Stimulated activated CD8-positive, alpha-beta memory T cell treated with anti-CD3 and anti-CD28 coated beads, Interleukin-15, amount 100 ng/mL, for 1 hour (primary cell): ENCODE data around the gene FOXO3.

ENCODE experiments used
- DNase-seq: peaks from one replicate; pipeline ENCODE4 v3.0.0-alpha.2; 2020; ENCODE audit warnings: low read depth

The FOXO3 gene

DNA sequence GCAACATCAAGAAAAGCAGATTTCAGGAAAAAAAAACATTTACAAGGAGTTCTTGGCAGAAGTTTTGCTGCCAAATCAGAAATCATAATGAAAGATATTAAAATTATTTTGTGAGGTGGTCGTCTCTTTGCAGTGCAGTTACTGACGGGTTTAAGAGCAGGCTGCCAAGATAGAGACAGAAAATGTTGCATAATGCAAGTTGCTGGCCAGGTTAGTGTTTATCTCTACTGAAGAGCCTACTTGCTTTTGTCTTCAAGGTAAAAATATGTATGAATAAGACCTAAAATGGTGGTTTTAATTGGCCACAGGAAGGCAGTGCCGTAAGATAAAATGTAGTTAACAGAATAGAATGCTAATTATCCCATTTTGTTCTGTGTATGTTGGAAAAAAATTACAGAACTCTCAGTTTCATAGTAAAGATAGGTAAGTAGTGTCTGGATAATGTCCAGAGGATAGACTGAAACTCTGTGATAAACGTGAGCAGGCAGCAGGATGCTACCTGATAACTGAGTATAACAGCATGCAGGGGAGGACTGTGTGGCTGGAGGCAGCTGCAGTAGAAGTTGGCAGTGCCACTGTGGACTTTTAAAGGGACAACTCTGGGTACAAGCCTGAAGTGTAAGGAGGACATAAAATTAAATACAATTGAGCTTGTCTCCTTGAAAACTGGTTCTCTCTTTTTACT, 13.9 kb downstream of the FOXO3 start:
- DNase-seq, result no peak

DNA sequence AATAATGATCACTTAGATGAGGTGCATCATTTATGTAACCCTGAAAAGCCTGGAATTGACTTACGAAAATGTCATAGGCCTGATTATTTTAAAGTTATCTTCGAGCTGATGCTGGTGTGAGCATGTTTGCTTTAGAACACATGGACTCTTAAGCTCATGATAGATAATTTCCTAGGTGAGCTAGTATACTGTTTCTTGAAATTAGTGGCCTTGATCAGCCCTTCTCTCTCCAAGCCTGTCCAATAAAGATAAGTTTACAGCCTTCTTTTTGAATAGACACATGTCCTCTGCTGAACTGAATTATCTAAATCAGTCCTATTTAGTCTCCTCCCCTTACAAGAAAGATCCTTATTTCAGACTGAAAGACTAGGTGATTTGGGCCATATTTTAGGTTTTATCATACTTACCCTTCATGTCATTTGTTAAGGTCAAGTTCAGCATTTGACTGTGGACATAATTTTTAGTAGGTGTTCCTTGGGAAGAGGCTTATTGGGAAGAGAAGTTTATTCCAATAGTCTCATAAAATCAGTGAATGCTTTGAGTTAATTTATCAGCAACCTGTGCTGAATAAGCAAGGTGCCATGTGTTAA, 15.3 kb downstream of the FOXO3 start:
- DNase-seq, result no peak

DNA sequence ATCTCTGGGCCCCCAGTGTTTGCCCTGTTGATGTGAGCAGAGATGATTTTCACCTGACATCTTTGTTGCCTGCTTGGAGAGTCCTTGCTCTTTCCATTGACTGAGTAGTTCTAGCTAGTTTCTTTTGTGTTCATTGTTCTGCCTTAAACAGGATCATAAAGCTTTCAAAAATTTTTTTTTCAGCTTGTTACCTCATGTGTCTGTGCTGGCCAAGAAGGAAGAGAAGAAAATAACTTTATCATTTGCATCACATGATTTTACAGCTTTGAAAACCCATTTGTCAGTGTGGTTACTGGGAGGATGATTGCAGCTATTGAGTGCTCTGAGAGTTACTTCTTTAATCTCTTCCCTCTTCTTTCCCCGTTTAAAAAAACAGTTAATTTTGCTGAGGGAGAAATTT, 16.0 kb downstream of the FOXO3 start:
- no peak for DNase-seq

DNA sequence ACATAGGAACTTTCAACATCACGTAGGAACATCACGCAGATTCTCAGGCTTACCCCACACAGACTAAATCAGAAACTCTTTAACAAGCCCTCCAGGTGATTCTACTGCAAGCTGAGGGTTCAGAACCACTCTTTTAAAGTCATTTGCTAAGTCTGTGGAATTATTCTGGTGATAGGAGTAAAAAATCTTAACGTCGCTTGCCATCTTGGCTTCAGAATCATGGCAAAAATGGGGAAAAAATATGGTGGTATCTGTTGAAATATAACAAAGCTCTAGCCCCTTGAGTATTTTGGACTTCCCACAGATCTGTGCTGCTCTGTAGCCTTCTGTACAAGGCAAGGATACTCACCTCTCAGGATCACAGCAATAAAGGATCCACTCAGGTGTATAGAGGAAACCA, 17.4 kb downstream of the FOXO3 start:
- no peak for DNase-seq

DNA sequence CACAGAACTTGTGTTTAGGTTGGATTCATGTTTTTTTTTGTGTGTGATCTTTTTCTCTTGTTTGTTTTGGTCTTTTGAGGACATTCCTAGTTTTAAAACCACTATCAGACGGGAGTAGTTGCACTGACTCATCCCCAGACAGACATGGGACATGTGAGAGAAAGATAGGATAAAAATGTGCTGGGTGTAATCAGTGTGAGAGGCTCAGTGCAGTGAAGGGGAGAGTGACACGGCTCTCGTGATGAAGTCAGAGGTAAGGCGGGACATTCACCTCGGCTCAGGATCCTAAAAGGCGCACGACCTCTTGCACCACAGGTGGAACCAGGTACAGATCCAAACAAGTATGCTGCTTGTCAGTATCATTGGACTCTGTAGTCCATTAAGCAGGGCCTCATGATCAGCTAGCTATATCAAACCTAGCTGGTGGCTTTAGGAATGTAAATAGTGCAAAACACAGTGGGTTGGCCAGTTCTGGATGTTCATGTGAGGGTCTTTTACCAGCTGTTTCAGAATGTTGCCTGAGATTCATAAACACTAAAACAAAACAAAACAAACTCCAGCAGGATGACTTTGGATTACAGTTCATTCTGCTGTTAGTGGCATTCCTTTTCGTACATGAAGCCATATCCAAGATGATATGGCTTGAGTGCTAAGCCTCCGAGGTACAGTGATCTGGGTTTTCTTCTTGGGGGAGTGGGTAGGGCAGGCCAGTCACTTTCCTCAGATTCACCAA, 18.0 kb downstream of the FOXO3 start:
- no peak for DNase-seq

DNA sequence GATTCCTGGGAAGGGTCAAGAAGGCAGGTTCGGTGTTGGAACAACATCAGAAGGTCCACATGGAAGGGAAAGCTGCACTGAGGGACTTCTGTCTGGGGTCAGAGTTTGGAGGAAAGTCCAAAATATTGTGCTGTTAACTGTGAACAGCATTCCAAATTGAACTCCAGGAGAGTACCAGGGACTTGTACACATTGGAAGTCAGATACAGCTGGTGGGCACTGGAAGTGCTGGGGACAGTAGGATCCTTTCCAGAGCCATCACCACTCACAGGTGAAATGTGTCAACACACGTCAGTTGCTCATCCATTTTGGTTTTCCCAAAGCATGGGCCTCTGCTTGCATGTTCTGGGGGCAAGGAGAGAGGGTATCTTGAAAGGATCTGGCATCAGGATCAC, 18.6 kb downstream of the FOXO3 start:
- no peak for DNase-seq

DNA sequence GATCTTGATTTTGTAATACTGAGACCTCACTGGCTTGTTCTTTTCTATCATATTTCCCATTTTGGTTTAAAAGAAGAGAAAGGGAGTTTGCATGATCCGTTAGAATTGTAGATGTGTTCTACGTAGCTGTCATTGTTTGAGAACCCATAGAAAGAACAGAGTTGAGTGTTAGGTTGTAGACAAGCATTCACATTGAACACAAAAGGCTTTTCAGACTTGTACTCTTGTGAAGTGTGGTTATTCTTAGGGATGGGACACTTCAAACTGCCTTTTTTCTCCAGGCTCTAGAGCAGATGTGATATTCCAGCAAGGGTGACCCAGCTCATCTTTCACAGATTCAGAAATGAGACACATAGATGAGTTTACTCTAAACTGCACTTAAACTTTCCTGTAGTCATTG, 19.9 kb downstream of the FOXO3 start:
- no peak for DNase-seq

DNA sequence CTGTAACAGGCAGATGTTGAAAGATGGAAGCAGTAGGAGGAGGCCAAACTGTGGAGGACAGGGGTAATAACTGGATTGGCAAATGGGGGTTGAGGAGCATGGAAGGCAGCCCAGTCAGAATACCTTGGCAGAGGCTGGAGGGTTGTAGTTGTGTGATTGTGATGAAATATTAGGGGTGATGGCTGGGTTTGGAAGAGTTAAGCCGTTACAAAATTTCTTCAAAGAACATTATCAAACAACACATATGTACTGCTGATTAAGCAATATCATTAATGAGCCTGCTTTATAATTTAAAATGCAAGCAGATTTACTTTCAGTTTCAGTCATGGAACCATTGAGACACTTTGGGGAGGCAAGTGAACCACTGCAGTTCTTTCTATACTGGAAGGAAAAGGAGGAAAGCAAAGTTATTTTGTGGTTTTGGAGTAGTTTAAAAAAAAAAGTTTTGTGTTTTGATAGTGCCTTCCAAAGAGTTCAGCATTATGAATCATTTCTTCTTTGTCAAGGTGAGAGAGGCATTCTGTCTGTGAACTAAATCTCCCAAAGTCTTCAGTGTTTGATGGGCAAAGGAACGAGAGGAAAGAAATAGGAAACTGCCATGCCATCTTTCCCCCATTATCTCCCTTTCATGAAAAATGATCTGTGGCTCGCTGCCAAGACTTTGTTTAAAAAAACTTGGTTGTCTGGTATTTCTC, 20.7 kb downstream of the FOXO3 start:
- no peak for DNase-seq

DNA sequence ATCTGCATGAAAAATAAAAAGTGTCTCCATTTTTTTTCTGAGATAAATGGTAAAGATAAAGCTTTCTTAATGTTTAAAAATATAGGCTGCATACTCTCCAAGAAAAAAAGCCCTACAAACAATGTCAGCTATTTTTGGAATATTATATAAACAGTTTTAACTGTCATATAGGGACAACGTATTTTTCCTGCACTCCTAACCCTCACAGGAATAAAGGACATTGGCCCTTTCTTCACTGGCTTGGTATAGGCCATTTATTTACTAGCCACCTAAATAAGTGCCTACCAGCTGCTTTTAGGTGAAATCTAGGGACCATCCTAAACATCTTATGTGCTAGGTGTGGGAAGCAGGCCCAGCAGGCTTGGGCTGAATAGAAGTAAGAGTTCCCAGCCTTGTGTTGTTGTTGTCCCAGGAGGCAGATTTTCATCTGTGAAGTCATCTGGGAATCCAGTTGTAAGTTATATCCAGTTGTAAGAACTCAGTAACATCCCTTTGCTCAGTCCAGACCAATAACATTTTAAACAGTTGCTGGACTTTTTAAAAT, 21.3 kb downstream of the FOXO3 start:
- no peak for DNase-seq

DNA sequence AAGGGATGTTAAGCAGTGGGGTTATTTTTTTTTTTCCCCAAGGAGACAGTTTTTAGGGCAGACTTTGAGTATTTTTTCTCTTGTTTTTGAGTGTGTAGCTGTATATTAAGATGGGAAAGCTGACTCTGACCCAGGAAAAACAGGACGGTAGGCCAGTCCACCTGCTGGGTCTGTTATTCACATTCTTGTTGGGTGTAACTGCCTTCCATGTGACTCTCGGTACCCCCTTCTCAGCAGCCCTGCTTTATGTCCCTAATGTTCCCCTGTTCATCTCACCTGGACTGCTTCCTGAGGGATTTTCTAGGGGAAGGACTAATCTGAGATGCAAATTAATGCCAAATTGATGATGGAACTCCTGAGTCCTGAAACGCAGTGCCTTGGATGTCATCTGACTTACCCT, 21.9 kb downstream of the FOXO3 start:
- DNase-seq, result no peak

DNA sequence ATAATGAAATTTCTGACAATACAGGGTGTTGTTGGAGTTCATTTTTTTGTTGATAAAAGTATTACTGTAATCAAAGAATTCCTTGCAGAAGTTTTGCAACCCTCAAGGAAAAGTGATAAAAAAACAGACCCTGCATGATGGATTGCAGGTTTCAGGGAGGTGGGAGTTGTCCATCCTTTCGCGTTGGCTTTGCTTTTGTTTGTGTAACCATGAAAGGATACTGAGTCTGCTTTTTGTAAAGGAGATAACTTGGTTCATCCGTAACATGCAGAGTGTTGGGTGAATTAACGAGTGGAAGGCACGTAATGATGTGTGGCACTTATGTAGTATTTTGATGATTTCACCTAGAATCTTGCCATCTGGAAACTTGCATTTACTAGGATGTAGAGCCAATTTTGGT, 23.6 kb downstream of the FOXO3 start:
- DNase-seq, result no peak

DNA sequence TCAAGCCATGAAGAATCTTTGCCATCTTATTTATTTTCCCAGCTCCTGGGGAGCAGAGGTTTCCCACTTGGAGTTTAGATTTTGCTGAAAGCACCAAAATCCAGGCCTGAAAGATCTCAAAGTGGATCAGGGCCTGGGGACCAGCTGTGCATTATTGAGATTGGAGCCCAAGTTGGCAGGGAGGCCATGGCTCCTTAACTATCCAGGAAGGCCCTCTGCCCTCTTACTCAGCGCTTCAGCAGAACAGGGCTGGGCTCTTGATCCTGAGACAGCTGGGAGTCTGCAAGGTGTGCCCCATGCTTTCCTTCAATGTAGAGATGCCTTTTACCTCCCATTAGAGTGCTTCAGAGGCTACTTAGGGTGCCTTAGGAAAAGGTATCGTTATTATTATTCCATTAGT, 24.6 kb downstream of the FOXO3 start:
- DNase-seq, result no peak

DNA sequence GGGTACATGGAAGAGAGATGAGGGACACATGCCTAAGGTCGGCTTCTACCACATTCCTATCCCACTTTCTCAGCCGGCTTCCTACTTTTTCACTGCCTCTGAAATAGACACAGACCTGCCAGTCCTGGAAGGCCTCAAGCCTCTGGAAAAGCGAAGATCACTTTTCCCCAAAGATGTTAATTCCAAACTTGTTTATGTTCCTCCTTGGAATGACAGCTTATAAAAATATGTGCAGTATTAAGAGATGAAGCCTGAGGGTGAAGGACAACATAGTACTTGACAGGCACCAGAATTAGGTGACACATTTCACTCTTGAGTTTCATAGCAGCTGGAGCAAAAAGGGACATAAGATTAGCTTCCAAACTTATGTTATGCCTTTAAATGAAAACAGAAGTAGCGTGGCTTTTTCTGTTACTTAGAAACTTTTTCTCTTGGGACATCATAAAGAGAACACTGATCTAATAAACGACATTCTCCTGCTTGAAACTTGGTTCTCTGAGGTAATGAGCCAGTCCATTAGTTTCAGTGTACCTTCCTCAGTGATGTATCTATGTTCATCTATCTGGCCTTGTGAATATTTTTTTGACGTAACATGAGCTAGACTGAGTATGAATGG, 25.3 kb downstream of the FOXO3 start:
- DNase-seq, result no peak

DNA sequence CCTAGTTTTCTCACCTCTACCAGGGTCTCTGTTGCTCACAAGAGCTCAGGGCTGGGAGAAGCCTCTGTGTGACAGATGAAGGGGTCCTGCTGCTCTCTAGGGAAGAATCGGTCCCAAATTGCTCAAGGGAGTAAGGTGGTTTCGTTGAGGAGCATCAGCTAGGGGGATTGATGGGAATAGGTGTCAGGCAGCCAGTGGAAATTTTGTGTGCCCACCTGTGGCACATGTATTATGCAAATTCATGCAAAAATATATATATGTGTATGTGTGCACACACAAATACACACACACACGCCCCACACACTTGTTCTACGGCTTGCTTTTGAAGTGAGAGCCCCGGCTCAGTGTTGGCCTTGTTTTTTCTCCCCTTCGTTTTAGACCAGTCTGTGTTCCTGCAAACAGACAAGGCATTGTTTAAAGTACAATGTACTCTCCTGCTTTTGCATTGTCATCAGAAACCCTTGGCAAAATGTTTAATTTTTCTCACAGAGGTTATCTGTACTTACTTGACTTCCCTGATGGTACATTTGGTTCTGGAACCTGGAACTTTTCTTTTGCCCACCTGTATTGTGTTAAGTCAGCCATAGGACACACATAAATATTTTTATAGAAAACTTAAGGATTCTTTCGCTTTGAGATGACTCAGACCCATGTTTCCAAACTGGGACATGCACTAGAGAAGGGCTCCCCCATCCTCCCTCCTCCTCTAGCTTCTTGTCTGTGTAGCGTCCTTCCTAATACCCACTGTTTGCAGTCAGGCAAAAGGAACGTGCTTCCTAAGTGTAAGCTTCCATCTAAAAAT, 26.7 kb downstream of the FOXO3 start:
- no peak for DNase-seq

DNA sequence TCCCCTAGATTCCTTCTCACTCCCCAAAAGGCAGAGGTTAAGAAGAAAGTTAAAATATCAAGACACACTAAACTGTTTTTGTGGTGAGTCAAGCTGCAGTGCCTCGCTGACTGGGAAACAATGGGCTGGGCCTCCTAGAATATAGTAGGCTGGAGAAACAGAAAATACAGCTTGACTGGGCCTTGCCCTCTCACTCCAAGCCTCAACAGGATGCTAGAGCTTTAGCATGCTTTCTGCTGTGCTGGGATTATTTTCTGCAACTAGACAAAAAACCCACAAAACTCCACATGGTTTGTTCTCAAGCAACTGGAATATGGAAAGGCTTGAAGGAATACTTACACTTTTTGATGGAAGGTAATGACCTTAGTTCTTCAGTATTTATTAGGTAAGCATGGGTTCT, 27.9 kb downstream of the FOXO3 start:
- DNase-seq, result no peak

DNA sequence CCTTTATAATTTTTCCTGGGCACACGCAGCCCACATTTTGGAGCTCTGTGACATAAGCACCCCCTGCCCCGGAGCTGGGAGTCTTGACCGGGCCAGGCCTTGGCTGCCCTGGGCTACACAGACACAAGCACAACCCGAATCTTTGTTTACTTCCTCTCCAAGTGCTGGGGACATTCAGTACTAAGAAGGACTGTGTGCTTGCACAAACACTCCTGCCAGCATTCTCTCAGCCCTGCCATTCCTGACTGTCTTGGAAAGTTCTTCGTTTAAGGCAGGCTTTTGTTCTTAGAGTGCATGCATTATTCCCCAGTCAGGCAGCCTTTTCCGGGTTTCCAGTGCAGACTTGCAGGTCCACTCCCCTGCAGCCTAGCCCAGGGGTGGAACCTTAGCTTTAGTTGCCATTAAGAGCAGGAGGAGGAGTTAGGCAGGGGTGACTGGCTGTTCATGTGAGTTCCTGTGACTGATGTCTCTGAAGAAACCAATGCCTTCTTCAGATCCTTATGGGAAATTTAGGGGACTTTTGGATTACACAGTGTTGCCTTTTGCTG, 28.6 kb downstream of the FOXO3 start:
- DNase-seq, result no peak

DNA sequence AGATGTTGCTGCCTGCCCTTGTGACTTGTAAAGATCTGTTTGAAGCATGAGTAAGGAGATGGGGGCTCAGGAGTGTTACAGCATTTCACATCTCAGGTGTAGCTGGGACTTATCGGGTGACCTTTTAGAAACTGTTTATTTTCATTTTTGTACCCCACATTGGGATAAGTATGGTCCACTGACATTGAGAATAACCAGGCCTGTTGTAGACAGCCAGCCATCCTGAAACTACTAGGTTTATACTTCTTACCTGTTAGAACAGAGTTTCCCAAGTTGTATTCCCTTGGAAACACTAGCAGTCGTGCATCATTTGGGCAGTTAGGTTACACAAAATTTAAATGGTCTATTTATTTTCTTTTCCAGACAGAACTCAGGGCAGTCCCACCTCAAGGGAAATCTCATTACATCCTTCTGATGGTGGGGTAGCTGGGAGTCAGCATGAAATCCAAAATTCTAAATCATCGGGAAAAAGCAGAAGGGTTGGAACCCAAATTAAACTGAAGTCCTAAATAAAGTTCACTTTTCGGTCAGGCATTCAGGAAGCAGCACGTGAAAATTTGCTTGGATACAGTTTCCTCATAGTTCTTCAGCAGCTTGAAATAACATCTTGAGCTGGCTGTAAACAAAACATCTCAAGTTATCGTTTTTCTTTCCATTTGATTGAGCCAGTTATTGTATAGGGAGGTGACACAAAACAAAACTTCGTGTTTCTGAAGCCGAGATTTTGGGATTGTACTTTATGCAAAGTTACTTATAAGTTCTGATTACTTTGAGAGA, 30.5 kb downstream of the FOXO3 start:
- DNase-seq, result no peak

DNA sequence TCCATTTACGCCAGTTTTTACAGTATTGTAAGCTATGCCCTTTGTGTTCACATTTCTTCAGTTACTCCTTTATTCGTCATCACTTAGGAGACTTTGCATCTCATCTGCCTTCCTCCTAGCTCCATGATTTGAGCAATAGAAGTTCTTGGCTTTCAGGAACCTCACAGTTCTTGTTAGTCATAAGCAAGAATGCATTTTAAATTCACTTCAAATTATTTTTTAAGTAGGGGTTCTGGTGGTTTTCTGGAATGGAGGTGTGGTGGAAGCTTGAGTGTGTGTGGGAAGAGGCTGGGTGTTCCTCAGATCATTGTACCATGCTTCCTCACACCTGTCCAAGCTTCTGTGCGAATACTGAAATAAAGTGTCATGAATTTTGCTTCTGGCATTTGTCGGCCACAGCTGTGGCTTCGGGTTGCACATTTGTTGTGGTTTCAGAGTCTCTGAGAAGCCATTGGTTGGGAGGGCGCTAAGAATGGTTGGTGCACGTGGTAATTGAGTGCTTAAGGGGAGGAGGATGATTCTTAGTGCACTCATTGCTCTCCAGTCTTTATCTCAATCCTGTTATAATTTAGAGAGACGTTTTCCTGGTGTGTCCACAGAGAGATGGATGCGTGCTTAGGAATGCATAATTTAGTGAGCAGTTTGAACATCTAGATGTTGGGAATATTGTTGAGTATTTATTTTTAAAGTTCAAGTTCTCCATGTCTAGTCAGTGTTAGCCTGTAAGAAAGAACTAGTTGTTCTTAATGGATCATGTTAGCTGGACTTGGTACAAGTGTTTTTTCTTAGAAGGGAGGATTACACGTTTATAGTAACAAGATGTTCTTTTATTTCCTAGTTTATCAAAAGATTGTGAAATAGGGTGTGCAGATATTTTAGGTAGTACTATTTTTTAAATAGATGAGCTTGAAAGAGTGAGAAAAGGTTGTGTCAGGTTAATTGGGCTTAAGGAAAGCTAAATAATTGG, 31.9 kb downstream of the FOXO3 start:
- DNase-seq, result no peak

DNA sequence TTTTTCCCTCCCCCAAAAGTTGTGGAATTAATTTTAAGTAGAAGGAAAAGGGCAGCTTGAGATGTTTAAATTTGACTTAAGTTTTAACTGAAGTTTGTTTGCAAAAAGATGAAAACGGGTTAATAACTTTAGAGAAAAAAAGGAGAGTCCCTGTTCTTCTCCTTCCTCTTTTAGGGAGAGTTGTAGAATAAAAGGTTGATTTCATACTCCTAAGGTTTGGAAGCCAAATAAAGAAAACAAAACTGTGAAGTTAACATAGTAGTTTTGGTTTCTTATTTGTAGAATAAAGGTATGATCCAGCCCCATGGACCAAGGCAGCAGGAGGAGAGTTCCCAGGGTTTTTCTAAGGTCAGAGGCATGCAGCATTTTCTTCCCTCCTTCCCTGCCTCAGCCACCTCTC, 33.4 kb downstream of the FOXO3 start:
- DNase-seq, result no peak
